ENCODE measurements around the gene CHST9.
"Not testable (repeated sequence)": the region's sequence is repeated elsewhere in the genome, so short reads cannot be mapped to it uniquely, and the experiment has no call there.

CHST9 gene

GRCh38 chr18:26928670-26929313 is 256.3 kb downstream of the CHST9 start:
- no peak for DNase-seq (ENCODE audit: low read depth)

GRCh38 chr18:26927822-26928221 is 257.3 kb downstream of the CHST9 start:
- DNase-seq (ENCODE audit: low read depth) = not testable (repeated sequence)

- DNase-seq (ENCODE audit: low read depth) = no peak
Observed at GRCh38 chr18:26926066-26926675, 258.9 kb downstream of the CHST9 start.

GRCh38 chr18:26925313-26925712 is 259.8 kb downstream of the CHST9 start:
- no peak for DNase-seq (ENCODE audit: low read depth)

GRCh38 chr18:26922313-26922712 is 262.8 kb downstream of the CHST9 start:
- no peak for DNase-seq (ENCODE audit: low read depth)

- DNase-seq (ENCODE audit: low read depth) = no peak
Observed at GRCh38 chr18:26920644-26921043, 264.5 kb downstream of the CHST9 start.

- DNase-seq (ENCODE audit: low read depth) = no peak
Observed at GRCh38 chr18:26919627-26920026, 265.5 kb downstream of the CHST9 start.

GRCh38 chr18:26919201-26919600 is 265.9 kb downstream of the CHST9 start:
- no peak for DNase-seq (ENCODE audit: low read depth)

- DNase-seq (ENCODE audit: low read depth) = no peak
Observed at GRCh38 chr18:26911840-26912239, 273.3 kb downstream of the CHST9 start.

- DNase-seq (ENCODE audit: low read depth) = no peak
Observed at GRCh38 chr18:26909599-26910290, 275.4 kb downstream of the CHST9 start.

- DNase-seq (ENCODE audit: low read depth) = no peak
Observed at GRCh38 chr18:26908906-26909305, 276.2 kb downstream of the CHST9 start.

- no peak for DNase-seq (ENCODE audit: low read depth)
Observed at GRCh38 chr18:26902291-26902690, 282.8 kb downstream of the CHST9 start.

- no peak for DNase-seq (ENCODE audit: low read depth)
Observed at GRCh38 chr18:26901020-26901419, 284.1 kb downstream of the CHST9 start.

- DNase-seq (ENCODE audit: low read depth) = no peak
Observed at GRCh38 chr18:26894426-26894825, 290.7 kb downstream of the CHST9 start.

- DNase-seq (ENCODE audit: low read depth) = no peak
Observed at GRCh38 chr18:26893996-26894395, 291.1 kb downstream of the CHST9 start.

GRCh38 chr18:26888259-26888658 is 296.8 kb downstream of the CHST9 start:
- DNase-seq (ENCODE audit: low read depth) = no peak

GRCh38 chr18:26875040-26875654 is 310.0 kb downstream of the CHST9 start:
- no peak for DNase-seq (ENCODE audit: low read depth)

GRCh38 chr18:26874283-26874682 is 310.8 kb downstream of the CHST9 start:
- no peak for DNase-seq (ENCODE audit: low read depth)

GRCh38 chr18:26869640-26870039 is 315.5 kb downstream of the CHST9 start:
- DNase-seq (ENCODE audit: low read depth) = no peak

- no peak for DNase-seq (ENCODE audit: low read depth)
Observed at GRCh38 chr18:26868968-26869586, 316.0 kb downstream of the CHST9 start.

- DNase-seq (ENCODE audit: low read depth) = no peak
Observed at GRCh38 chr18:26867471-26867870, 317.6 kb downstream of the CHST9 start.

GRCh38 chr18:26865557-26865956 is 319.6 kb downstream of the CHST9 start, which contains the start of gene AQP4:
AQP4 (minus strand) TSS chr18:26865707; CDS start chr18:26865689, 18 bp downstream.
- DNase-seq (ENCODE audit: low read depth) = no peak
